ENCODE data around the gene ELP5.

DNA sequence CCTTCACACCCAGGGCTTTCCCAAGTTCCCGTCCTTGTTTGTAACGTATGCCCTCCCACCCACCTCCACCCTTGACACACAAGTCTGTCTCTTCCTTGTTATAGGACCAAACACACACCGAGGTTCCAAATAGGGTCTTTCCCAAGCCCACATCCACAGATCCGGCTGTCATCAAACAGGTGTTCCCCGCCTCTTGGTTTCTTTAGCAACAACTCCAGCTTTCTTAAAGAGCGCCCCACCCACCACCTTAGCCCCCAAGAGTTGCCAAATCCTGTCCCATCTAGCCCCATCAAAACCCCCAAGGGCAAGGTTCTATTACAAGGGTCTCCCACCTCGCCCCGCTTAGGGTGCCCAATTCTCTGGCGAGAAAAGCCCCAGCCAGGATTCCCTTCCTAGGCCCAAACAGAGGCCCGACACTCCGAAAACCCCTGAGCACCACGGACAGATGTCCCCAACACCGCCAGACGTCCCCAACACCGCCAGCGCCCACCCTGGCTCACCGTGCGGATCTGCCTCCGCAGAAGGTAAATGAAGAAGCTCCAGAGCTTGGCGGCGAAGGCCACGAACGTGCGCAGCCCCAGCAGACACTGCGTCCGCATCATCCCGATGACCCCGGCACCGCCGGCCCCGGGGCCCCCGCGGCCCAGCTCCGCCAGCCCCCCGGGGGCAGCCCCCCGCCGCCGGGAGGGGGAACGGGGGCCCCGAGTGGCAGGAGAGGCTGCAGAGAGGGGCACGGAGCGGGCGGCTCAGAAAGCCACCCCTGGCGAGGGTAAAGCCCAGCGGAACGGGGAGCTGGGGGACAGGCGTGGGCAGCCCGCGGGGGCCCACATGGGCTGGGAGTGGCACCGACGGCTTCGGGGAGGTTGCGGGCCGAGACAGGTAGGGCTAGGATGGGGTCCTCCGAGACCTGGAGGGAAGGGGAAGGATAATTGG, 1.1 kb upstream of the ELP5 start:
- no peak for TF ChIP-seq POLR2A (IDR thresholded peaks at IDR 0.05)
- TF ChIP-seq, protein P1, sequence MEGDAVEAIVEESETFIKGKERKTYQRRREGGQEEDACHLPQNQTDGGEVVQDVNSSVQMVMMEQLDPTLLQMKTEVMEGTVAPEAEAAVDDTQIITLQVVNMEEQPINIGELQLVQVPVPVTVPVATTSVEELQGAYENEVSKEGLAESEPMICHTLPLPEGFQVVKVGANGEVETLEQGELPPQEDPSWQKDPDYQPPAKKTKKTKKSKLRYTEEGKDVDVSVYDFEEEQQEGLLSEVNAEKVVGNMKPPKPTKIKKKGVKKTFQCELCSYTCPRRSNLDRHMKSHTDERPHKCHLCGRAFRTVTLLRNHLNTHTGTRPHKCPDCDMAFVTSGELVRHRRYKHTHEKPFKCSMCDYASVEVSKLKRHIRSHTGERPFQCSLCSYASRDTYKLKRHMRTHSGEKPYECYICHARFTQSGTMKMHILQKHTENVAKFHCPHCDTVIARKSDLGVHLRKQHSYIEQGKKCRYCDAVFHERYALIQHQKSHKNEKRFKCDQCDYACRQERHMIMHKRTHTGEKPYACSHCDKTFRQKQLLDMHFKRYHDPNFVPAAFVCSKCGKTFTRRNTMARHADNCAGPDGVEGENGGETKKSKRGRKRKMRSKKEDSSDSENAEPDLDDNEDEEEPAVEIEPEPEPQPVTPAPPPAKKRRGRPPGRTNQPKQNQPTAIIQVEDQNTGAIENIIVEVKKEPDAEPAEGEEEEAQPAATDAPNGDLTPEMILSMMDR (IDR thresholded peaks at IDR 0.05), result no peak

Measured in esophagus squamous epithelium (tissue), 4 donors.